HL-60 (cell line): ENCODE measurements around the gene MSL2.

Experiments
- DNase-seq, 2 experiments: peaks; one replicate each; pipeline ENCODE4 v3.0.0-alpha.2; 2010 to 2020; ENCODE audit warnings: low read depth in 1 of 2, low spot score in 1 of 2
- H3K27ac ChIP-seq: fragments of 250-450 bp; sonication (Bioruptor Pico); replicated peaks from 2 replicates; pipeline ENCODE4 v1.5.1; 2020; ENCODE audit warnings: mild to moderate bottlenecking, moderate library complexity
- H3K27me3 ChIP-seq: fragments of 250-450 bp; sonication (Bioruptor Pico); 2 replicates; pipeline ENCODE4 v1.5.1; 2021; ENCODE audit warnings: mild to moderate bottlenecking, moderate library complexity; ENCODE audit not compliant: insufficient read depth, poor library complexity, severe bottlenecking
- H3K4me3 ChIP-seq: replicated peaks from 2 replicates; pipeline ENCODE4 v1.5.1; 2011; ENCODE audit warnings: mild to moderate bottlenecking, control low read depth, low read length; ENCODE audit not compliant: insufficient read depth
- GABPA ChIP-seq: IDR thresholded peaks from 2 replicates; pipeline ENCODE4 v1.6.1; 2012; ENCODE audit warnings: low read depth
- POLR2AphosphoS5 ChIP-seq: IDR thresholded peaks from 2 replicates; pipeline ENCODE4 v1.6.1; 2012; ENCODE audit warnings: low read depth
- SPI1 ChIP-seq: IDR thresholded peaks from 2 replicates; pipeline ENCODE4 v1.6.1; 2012; ENCODE audit warnings: low read depth, mild to moderate bottlenecking, borderline replicate concordance
- TF ChIP-seq, protein P1 (sequence below): IDR thresholded peaks from one replicate; pipeline ENCODE4 v1.5.1; 2011; ENCODE audit warnings: low read length, control low read depth, inconsistent platforms; ENCODE audit not compliant: insufficient read depth
- TF ChIP-seq, protein P2 (sequence below): IDR thresholded peaks from 2 replicates; pipeline ENCODE4 v1.6.1; 2012; ENCODE audit warnings: low read depth; ENCODE audit not compliant: insufficient replicate concordance

Gene MSL2

DNA sequence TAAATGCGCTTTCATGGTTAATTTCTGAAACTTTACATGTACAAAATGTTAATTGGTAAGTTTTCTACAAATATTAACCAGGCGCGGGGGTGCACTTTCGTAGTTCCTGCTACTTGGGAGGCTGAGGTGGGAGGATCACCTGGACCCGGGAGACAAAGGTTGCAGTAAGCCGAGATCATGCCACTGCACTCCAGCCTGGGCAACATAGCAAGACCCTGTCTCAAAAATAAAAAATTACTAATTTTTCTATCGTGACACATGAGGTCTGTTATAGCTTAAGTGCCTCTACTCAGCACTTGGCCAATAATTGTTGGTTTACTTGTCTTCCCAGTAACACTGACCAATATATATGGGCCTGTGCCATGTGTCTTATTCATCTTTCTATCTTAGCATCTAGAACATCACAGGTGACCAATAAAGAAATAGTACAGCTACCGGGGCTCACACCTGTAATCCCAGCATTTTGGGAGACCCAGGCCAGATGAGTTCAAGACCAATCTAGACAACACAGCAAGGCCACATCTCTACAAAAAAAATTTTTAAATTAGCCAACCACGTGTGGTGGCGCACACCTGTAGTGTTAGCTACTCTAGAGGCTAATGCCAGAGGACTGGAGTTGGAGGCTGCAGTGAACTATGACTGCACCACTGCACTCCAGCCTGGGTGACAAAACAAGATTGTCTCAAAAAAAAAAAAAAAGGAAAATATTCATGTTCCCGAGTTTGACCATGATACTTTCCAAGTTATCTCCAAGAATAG is 6.1 kb downstream of the MSL2 start:
- H3K27ac ChIP-seq = no peak overlapping the region
- no peak overlapping the region for H3K4me3 ChIP-seq
- TF ChIP-seq, protein P1, sequence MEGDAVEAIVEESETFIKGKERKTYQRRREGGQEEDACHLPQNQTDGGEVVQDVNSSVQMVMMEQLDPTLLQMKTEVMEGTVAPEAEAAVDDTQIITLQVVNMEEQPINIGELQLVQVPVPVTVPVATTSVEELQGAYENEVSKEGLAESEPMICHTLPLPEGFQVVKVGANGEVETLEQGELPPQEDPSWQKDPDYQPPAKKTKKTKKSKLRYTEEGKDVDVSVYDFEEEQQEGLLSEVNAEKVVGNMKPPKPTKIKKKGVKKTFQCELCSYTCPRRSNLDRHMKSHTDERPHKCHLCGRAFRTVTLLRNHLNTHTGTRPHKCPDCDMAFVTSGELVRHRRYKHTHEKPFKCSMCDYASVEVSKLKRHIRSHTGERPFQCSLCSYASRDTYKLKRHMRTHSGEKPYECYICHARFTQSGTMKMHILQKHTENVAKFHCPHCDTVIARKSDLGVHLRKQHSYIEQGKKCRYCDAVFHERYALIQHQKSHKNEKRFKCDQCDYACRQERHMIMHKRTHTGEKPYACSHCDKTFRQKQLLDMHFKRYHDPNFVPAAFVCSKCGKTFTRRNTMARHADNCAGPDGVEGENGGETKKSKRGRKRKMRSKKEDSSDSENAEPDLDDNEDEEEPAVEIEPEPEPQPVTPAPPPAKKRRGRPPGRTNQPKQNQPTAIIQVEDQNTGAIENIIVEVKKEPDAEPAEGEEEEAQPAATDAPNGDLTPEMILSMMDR = no peak
- no peaks in the 10 kb centered on the region for H3K27me3 ChIP-seq
- DNase-seq = no peak

DNA sequence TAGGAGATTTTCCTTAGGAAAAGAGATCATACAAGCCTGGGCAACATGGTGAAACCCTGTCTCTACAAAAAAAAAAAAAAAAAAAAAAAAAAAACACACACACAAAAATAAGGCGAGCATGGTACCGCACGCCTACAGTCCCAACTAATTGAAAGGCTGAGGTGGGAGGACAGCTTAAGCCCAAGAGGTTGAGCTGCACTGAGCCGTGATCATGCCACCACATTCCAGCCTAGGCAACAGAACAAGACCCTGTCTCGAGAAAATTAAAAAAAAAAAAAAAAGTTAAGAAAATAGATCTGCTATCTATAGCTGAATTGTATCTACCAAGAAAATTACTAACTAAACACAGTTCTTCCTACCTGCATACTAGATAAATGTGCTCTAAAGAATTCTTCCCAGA is 7.1 kb downstream of the MSL2 start:
- TF ChIP-seq, protein P2, sequence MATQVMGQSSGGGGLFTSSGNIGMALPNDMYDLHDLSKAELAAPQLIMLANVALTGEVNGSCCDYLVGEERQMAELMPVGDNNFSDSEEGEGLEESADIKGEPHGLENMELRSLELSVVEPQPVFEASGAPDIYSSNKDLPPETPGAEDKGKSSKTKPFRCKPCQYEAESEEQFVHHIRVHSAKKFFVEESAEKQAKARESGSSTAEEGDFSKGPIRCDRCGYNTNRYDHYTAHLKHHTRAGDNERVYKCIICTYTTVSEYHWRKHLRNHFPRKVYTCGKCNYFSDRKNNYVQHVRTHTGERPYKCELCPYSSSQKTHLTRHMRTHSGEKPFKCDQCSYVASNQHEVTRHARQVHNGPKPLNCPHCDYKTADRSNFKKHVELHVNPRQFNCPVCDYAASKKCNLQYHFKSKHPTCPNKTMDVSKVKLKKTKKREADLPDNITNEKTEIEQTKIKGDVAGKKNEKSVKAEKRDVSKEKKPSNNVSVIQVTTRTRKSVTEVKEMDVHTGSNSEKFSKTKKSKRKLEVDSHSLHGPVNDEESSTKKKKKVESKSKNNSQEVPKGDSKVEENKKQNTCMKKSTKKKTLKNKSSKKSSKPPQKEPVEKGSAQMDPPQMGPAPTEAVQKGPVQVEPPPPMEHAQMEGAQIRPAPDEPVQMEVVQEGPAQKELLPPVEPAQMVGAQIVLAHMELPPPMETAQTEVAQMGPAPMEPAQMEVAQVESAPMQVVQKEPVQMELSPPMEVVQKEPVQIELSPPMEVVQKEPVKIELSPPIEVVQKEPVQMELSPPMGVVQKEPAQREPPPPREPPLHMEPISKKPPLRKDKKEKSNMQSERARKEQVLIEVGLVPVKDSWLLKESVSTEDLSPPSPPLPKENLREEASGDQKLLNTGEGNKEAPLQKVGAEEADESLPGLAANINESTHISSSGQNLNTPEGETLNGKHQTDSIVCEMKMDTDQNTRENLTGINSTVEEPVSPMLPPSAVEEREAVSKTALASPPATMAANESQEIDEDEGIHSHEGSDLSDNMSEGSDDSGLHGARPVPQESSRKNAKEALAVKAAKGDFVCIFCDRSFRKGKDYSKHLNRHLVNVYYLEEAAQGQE = no peak
- no peak for TF ChIP-seq POLR2AphosphoS5
- TF ChIP-seq SPI1 = no peak
- TF ChIP-seq, protein P1 = no peak
- no peak for TF ChIP-seq GABPA

DNA sequence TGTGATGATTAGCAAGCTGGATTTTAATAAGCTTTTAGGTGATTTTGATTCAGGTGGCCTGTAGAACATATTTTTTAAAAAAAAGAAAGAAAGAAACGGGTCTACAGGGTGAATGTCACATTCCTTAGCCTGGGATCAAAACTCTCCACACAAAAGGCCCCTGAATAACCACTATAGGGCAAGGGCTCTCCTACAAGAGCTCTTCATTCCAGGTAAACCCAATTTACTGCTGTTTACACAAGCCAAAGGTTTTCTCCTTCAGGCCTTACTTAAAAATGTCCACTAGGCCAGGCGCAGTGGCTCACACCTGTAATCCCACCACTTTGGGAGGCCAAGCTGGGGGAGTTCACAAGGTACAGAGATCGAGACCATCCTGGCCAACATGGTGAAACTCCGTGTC is 8.3 kb downstream of the MSL2 start:
- no peak overlapping the region for H3K27ac ChIP-seq
- DNase-seq = no peak
- TF ChIP-seq SPI1 = no peak
- TF ChIP-seq, protein P1 = no peak
- no peak for TF ChIP-seq POLR2AphosphoS5
- TF ChIP-seq GABPA = no peak
- TF ChIP-seq, protein P2 = no peak
- no peaks in the 10 kb centered on the region for H3K27me3 ChIP-seq
- H3K4me3 ChIP-seq = no peak overlapping the region

More for the DNA sequence above, 7.1 kb downstream of the MSL2 start:
- no peak overlapping the region for H3K27ac ChIP-seq
- DNase-seq = no peak
- H3K4me3 ChIP-seq = no peak overlapping the region
- H3K27me3 ChIP-seq = no peaks in the 10 kb centered on the region

DNA sequence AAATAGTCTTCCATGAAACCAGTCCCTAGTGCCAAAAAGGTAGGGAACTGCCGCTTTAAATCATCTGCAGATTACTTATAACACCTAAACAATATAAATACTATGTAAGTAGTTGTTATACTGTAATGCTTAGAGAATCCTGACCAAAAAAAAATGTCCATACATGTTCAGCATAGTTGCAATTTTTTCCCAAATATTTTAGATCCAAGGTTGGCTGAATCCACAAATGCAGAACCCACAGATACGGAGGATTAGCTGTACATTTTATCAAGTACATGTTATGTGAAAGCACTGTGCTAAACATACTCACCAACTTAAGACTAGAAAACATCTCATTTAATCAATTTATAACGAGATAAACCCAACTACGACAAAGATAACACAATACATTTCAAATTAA is 9.3 kb downstream of the MSL2 start:
- no peaks in the 10 kb centered on the region for H3K27me3 ChIP-seq
- no peak overlapping the region for H3K4me3 ChIP-seq
- TF ChIP-seq, protein P2 = no peak
- TF ChIP-seq, protein P1 = no peak
- no peak for TF ChIP-seq SPI1
- no peak for TF ChIP-seq GABPA
- no peak for TF ChIP-seq POLR2AphosphoS5
- no peak for DNase-seq
- H3K27ac ChIP-seq = no peak overlapping the region
